HepG2 (cell line): ENCODE results near the gene CNFN. TPM values are rescaled to one million over a fixed set of nuclear protein-coding genes. Genes with fewer than 3 reads are reported as not detected.

ENCODE experiments used
- ARNT2 ChIP-seq: sonication (generic); formaldehyde crosslinking; IDR thresholded peaks from 2 replicates; pipeline ENCODE4 v1.8.0; 2022; ENCODE audit warnings: mild to moderate bottlenecking, low read depth, missing genetic modification reagents, moderate library complexity
- HNF4A ChIP-seq: sonication (generic); formaldehyde crosslinking; IDR thresholded peaks from 2 replicates; pipeline ENCODE4 v1.4.0; 2020; ENCODE audit warnings: missing genetic modification reagents
- KDM3A ChIP-seq: IDR thresholded peaks from 2 replicates; pipeline ENCODE4 v1.6.1; 2018; ENCODE audit warnings: low read depth, missing compliant biosample characterization
- NR2C2 ChIP-seq: sonication (generic); formaldehyde crosslinking; IDR thresholded peaks from 2 replicates; pipeline ENCODE4 v1.4.0; 2020; ENCODE audit warnings: missing genetic modification reagents, mild to moderate bottlenecking, moderate library complexity, borderline replicate concordance
- NR2F6 ChIP-seq, 2 experiments: IDR thresholded peaks; 2 replicates each; pipeline ENCODE4 v1.6.1; 2016; ENCODE audit warnings: antibody characterized with exemption in 1 of 2, mild to moderate bottlenecking in 1 of 2
- RXRA ChIP-seq: sonication (generic); formaldehyde crosslinking; IDR thresholded peaks from 2 replicates; pipeline ENCODE4 v1.5.1; 2020; ENCODE audit warnings: missing genetic modification reagents
- SALL1 ChIP-seq: sonication (generic); formaldehyde crosslinking; IDR thresholded peaks from 2 replicates; pipeline ENCODE4 v1.8.0; 2022; ENCODE audit warnings: mild to moderate bottlenecking, missing genetic modification reagents
- ZNF256 ChIP-seq: sonication (generic); formaldehyde crosslinking; conservative IDR thresholded peaks from 2 replicates; pipeline ENCODE4 v1.4.0; 2020; ENCODE audit warnings: missing genetic modification reagents
- ZNF501 ChIP-seq: sonication (generic); formaldehyde crosslinking; IDR thresholded peaks from 2 replicates; pipeline ENCODE4 v1.5.1; 2020; ENCODE audit warnings: mild to moderate bottlenecking, moderate library complexity, missing genetic modification reagents
- ZNF709 ChIP-seq: sonication (generic); formaldehyde crosslinking; IDR thresholded peaks from 2 replicates; pipeline ENCODE4 v1.5.0; 2020; ENCODE audit warnings: mild to moderate bottlenecking, missing genetic modification reagents
- polyA plus RNA-seq, 8 experiments: library from polyadenylated mRNA; depleted of rRNA in 3 of 8; stranded (reverse) in 7 of 8; unstranded in 1 of 8; fragments of >200 nt; fragmentation: Illumina TruSeq in 4 of 8; extraction: Trizol in 4 of 8; gene quantifications; 2 replicates each; pipeline versions ENCODE4 v1.2.1 to v1.2.3, GENCODE V29; 2011 to 2016; ENCODE audit warnings: low read depth in 4 of 8, missing spikeins in 1 of 8, mixed read lengths in 1 of 8; ENCODE audit not compliant: insufficient read depth in 1 of 8
- total RNA-seq, 5 experiments: library from RNA; depleted of rRNA; stranded (reverse); fragments of >200 nt; fragmentation: Illumina TruSeq; extraction: Trizol; gene quantifications; 2 replicates each; pipeline ENCODE4 v1.2.3, GENCODE V29; 2016; ENCODE audit warnings: low read depth in 1 of 5
- TF ChIP-seq, protein P1 (sequence below): sonication (generic); formaldehyde crosslinking; IDR thresholded peaks from 2 replicates; pipeline ENCODE4 v1.4.0; 2020; ENCODE audit warnings: mild to moderate bottlenecking, missing genetic modification reagents
- TF ChIP-seq, protein P2 (sequence below): IDR thresholded peaks from 2 replicates; pipeline ENCODE4 v1.6.1; 2016; ENCODE audit warnings: low read depth, borderline replicate concordance
- TF ChIP-seq, protein P3 (sequence below): sonication (generic); formaldehyde crosslinking; IDR thresholded peaks from 2 replicates; pipeline ENCODE4 v1.8.1; 2023; ENCODE audit warnings: mild to moderate bottlenecking, inconsistent platforms, moderate library complexity, missing genetic modification reagents, borderline replicate concordance

The CNFN gene
- total and polyA plus RNA-seq, 2 of the 13 experiments (the other 11 are each of a cell fraction or from before 2014, with no cell fraction given): 0.35 to 1.1 TPM

DNA sequence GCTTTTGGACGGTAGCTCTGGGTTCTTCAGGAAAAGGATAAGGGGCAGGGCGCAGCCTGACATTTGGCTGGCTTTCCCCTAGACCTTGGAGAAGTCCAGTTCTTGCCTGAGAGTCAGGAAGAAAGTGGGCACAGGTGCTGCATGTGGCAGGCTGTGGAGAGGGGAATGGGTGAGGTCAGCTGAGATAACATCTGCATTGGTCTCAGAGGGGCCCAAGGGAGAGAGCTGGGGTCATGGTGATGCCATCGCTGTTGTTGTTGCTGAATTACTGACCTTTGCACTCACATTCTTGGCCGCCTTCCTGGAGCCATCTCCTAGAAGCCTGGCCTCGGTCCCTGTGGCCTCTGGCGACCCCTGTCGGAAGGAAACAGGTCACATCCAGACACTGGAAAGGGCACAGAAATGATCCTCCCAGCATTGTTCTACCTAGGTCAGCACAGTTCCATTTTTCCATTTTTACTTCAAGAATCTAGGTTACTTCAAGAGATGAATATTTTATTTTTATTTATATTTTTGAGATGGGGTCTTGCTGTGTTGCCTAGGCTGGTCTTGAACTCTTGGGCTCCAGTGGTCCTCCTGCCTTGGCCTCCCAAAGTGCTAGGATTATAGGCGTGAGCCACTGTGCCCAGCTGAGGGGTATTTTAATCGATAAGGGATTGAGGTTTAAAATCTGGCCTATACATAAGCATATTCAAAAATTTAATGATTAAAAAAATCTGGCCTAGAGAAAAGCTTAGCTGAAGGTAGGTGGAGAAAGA, 43.6 kb upstream of the CNFN start (continued):
- TF ChIP-seq, protein P1, sequence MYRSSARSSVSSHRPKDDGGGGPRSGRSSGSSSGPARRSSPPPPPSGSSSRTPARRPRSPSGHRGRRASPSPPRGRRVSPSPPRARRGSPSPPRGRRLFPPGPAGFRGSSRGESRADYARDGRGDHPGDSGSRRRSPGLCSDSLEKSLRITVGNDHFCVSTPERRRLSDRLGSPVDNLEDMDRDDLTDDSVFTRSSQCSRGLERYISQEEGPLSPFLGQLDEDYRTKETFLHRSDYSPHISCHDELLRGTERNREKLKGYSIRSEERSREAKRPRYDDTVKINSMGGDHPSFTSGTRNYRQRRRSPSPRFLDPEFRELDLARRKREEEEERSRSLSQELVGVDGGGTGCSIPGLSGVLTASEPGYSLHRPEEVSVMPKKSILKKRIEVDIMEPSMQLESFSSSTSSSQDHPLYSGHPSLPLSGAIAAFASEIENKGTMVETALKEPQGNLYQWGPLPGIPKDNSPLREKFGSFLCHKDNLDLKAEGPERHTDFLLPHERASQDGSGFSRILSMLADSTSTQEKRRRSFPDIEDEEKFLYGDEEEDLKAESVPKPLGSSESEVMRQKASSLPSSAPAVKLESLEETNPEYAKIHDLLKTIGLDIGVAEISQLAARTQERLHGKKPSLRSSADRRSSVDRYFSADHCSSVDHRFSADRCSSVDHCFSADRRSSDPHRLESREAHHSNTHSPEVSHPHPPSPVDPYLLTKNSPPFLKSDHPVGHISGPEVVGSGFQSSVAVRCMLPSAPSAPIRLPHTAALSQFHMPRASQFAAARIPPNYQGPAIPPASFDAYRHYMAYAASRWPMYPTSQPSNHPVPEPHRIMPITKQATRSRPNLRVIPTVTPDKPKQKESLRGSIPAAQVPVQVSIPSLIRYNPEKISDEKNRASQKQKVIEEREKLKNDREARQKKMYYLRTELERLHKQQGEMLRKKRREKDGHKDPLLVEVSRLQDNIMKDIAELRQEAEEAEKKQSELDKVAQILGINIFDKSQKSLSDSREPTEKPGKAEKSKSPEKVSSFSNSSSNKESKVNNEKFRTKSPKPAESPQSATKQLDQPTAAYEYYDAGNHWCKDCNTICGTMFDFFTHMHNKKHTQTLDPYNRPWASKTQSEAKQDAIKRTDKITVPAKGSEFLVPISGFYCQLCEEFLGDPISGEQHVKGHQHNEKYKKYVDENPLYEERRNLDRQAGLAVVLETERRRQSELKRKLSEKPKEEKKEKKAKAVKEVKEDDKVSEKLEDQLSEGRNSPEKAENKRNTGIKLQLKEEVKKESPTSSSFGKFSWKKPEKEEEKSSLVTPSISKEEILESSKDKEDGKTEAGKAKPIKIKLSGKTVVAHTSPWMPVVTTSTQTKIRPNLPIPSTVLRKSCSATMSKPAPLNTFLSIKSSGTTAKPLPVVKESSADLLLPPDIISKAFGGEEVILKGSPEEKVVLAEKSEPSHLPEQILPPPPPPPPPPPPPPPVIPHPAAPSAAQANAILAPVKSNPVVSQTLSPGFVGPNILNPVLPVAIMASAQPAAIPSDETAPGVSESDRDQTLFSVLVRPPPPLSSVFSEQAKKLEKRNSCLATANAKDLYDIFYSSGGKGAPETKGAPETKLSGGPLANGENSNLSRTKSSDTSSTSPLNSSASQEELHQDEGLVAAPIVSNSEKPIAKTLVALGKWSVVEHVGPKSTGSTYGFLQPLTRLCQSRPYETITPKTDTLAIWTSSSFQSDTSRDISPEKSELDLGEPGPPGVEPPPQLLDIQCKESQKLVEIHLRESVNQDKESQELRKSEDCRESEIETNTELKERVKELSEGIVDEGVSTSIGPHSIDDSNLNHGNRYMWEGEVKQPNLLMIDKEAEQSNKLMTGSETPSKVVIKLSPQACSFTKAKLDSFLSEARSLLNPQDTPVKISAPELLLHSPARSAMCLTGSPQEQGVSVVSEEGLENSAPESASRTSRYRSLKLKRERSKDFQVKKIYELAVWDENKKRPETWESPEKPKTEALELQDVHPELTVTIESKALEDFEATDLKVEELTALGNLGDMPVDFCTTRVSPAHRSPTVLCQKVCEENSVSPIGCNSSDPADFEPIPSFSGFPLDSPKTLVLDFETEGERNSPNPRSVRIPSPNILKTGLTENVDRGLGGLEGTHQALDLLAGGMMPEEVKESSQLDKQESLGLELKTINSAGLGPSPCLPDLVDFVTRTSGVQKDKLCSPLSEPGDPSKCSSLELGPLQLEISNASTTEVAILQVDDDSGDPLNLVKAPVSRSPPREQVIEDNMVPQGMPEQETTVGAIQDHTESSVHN (CRISPR knock-in tag): 0 out of 2 replicates have a peak, but pooled peaks have one; percentile 53
- TF ChIP-seq HNF4A (CRISPR knock-in tag) (peak; percentile 97), NR2C2 (CRISPR knock-in tag) (peak; percentile 88), ZNF709 (0 out of 2 replicates have a peak, but pooled peaks have one; percentile 28), RXRA (CRISPR knock-in tag) (peak; percentile 98), ZNF501 (peak; percentile 64), ZNF256 (no peak), KDM3A (CRISPR knock-in tag) (peak; percentile 80; the same call in 1 of the 2 replicates), NR2F6 (IDR thresholded peaks at IDR 0.05) (peak; percentile 88), NR2F6 (CRISPR knock-in tag; IDR thresholded peaks at IDR 0.05) (peak; percentile 96), ARNT2 (CRISPR knock-in tag) (peak; percentile 23; the same call in 1 of the 2 replicates), SALL1 (CRISPR knock-in tag) (peak; percentile 94)
- TF ChIP-seq, protein P2, sequence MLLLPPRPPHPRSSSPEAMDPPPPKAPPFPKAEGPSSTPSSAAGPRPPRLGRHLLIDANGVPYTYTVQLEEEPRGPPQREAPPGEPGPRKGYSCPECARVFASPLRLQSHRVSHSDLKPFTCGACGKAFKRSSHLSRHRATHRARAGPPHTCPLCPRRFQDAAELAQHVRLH (CRISPR knock-in tag): peak; percentile 67; the same call in 1 of the 2 replicates
- TF ChIP-seq, protein P3, sequence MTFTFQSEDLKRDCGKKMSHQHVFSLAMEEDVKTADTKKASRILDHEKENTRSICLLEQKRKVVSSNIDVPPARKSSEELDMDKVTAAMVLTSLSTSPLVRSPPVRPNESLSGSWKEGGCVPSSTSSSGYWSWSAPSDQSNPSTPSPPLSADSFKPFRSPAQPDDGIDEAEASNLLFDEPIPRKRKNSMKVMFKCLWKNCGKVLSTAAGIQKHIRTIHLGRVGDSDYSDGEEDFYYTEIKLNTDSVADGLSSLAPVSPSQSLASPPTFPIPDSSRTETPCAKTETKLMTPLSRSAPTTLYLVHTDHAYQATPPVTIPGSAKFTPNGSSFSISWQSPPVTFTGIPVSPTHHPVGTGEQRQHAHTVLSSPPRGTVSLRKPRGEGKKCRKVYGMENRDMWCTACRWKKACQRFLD (CRISPR knock-in tag): no peak
